DOHH2 (cell line): ENCODE results near the gene CPEB1.
A peak's percentile ranks its signal among the peaks of the same experiment; 100 is the strongest.

ENCODE experiments used
- CTCF ChIP-seq: fragments of 200-600 bp; sonication (generic); IDR thresholded peaks from one replicate; pipeline ENCODE4 v1.5.1; 2014; ENCODE audit warnings: antibody characterized with exemption, mild to moderate bottlenecking, low read depth, low read length; ENCODE audit not compliant: poor library complexity, severe bottlenecking
- EZH2phosphoT487 ChIP-seq: fragments of 200-600 bp; sonication (generic); IDR thresholded peaks from 2 replicates; pipeline ENCODE4 v1.6.1; 2017; ENCODE audit warnings: borderline replicate concordance, mild to moderate bottlenecking, antibody characterized with exemption, low read length, moderate library complexity, mixed read lengths

GRCh38 chr15:82530606-82531379 lies 116.4 kb downstream of the CPEB1 start:
- TF ChIP-seq CTCF (peak; percentile 99), EZH2phosphoT487 (no peak)
